ENCODE data around the gene FRRS1L. TPM values are rescaled to one million over a fixed set of nuclear protein-coding genes. Genes with fewer than 3 reads are reported as not detected.

The FRRS1L gene
- total and polyA plus RNA-seq, 2 of the 4 experiments (the other 2 are of a cell fraction) = under 0.01 to 0.05 TPM

GRCh38 chr9:109181284-109181683 lies 14.2 kb upstream of the FRRS1L start:
- no TSS peak for BruUV-seq (replicated peaks)
- H3K14ac ChIP-seq (replicated peaks; ENCODE audit: low read depth, low read length) = no peak overlapping the region
- no peak overlapping the region for H3K56ac ChIP-seq (ENCODE audit: extremely low read depth, insufficient read depth, low read length)
- H4K20me1 ChIP-seq (ENCODE audit: insufficient read depth, low read length) = no peaks in the 10 kb centered on the region
- dilution Hi-C loops (cut with HindIII; ENCODE audit: low sequenced_read_pairs, unreplicated experiment) (no loop called here), intact Hi-C loops (cut with micrococcal nuclease) (loop anchor here (5.0 kb wide), 1 partner anchor 221 kb away; no protein-coding TSS in a partner anchor), in situ Hi-C loops (cut with MboI; ENCODE audit: low sequenced_read_pairs) (loop anchor here (25.0 kb wide), 1 partner anchor 131 kb away; the partner anchor contains the start of gene EPB41L4B)
- no peak for TF ChIP-seq CHD1 (IDR thresholded peaks at IDR 0.05; ENCODE audit: low read depth, low read length)
- no peak for TF ChIP-seq MXI1 (IDR thresholded peaks at IDR 0.05; ENCODE audit: borderline replicate concordance, low read depth, low read length)
- TF ChIP-seq, protein P1, sequence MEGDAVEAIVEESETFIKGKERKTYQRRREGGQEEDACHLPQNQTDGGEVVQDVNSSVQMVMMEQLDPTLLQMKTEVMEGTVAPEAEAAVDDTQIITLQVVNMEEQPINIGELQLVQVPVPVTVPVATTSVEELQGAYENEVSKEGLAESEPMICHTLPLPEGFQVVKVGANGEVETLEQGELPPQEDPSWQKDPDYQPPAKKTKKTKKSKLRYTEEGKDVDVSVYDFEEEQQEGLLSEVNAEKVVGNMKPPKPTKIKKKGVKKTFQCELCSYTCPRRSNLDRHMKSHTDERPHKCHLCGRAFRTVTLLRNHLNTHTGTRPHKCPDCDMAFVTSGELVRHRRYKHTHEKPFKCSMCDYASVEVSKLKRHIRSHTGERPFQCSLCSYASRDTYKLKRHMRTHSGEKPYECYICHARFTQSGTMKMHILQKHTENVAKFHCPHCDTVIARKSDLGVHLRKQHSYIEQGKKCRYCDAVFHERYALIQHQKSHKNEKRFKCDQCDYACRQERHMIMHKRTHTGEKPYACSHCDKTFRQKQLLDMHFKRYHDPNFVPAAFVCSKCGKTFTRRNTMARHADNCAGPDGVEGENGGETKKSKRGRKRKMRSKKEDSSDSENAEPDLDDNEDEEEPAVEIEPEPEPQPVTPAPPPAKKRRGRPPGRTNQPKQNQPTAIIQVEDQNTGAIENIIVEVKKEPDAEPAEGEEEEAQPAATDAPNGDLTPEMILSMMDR (conservative IDR thresholded peaks at IDR 0.05; ENCODE audit: low read depth, low read length) = no peak
- no peak for TF ChIP-seq RAD21 (IDR thresholded peaks at IDR 0.05; ENCODE audit: low read length)
- TF ChIP-seq FOS (IDR thresholded peaks at IDR 0.05; ENCODE audit: low read depth, low read length) = no peak
- no peak for TF ChIP-seq USF2 (IDR thresholded peaks at IDR 0.05; ENCODE audit: low read depth, low read length)
- TF ChIP-seq RFX5 (IDR thresholded peaks at IDR 0.05; ENCODE audit: low read depth, low read length) = no peak
- TF ChIP-seq MAFK (IDR thresholded peaks at IDR 0.05; ENCODE audit: low read depth, low read length) = no peak
- TF ChIP-seq, protein P2, sequence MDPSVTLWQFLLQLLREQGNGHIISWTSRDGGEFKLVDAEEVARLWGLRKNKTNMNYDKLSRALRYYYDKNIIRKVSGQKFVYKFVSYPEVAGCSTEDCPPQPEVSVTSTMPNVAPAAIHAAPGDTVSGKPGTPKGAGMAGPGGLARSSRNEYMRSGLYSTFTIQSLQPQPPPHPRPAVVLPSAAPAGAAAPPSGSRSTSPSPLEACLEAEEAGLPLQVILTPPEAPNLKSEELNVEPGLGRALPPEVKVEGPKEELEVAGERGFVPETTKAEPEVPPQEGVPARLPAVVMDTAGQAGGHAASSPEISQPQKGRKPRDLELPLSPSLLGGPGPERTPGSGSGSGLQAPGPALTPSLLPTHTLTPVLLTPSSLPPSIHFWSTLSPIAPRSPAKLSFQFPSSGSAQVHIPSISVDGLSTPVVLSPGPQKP (IDR thresholded peaks at IDR 0.05; ENCODE audit: borderline replicate concordance, low read depth, low read length) = no peak
- no peak for TF ChIP-seq BHLHE40 (IDR thresholded peaks at IDR 0.05; ENCODE audit: low read depth, low read length)
- TF ChIP-seq POLR2A (IDR thresholded peaks at IDR 0.05; ENCODE audit: low read depth, low read length) = no peak
- TF ChIP-seq RCOR1 (IDR thresholded peaks at IDR 0.05; ENCODE audit: insufficient replicate concordance, low read length) = no peak
- TF ChIP-seq CEBPB (IDR thresholded peaks at IDR 0.05; ENCODE audit: low read depth, low read length) = no peak
- no peak overlapping the region for H2BK5ac ChIP-seq (ENCODE audit: low read depth, low read length, poor library complexity, severe bottlenecking)
- no peak overlapping the region for H3K18ac ChIP-seq (ENCODE audit: low read depth, low read length)
- ChIA-PET POLR2A (ENCODE audit: unreplicated experiment) (no interaction called here), CTCF (no interaction called here)
- peaks cover 19% of the 10 kb centered on the region for H3K27me3 ChIP-seq (ENCODE audit: control insufficient read depth, insufficient read depth, low read length)
- H2AK5ac ChIP-seq (ENCODE audit: low read depth, low read length) = no peak overlapping the region
- no peak overlapping the region for H3K4me2 ChIP-seq (ENCODE audit: low read depth, low read length)
- H3K9me1 ChIP-seq (ENCODE audit: insufficient read depth, low read length) = peaks cover 3% of the 10 kb centered on the region; the same call in 1 of the 2 replicates
- DNase-seq (no peak), ATAC-seq (ENCODE audit: low read depth) (no peak)
- H3K36me3 ChIP-seq (ENCODE audit: control insufficient read depth, insufficient read depth, low read length) = no peaks in the 10 kb centered on the region
- H2BK15ac ChIP-seq (ENCODE audit: low read depth, low read length) = no peak overlapping the region
- no peaks in the 10 kb centered on the region for H3K9me3 ChIP-seq (ENCODE audit: control insufficient read depth, insufficient read depth, low read length)
- H2BK20ac ChIP-seq (ENCODE audit: low read depth, low read length) = no peak overlapping the region
- no peak overlapping the region for H3K4ac ChIP-seq (ENCODE audit: low read depth, low read length)
- H3K9ac ChIP-seq (ENCODE audit: low read depth, low read length) = no peak overlapping the region
- no peak overlapping the region for H3K4me3 ChIP-seq (ENCODE audit: insufficient read depth, low read depth, low read length)
- H3K27ac ChIP-seq (ENCODE audit: insufficient read depth, low read length) = no peak overlapping the region
- H4K8ac ChIP-seq (ENCODE audit: low read depth in 2 of 2, low read length in 2 of 2) = no peak overlapping the region
- WGBS, 2 experiments (ENCODE audit: extremely low coverage in 2 of 2, insufficient read length in 1 of 2) = no CpG with 5 or more reads among the region's 1 CpG
- no peak overlapping the region for H2AK9ac ChIP-seq (replicated peaks; ENCODE audit: low read depth, low read length, poor library complexity)
- no peak overlapping the region for H2BK120ac ChIP-seq (ENCODE audit: low read depth, low read length)
- H3K79me1 ChIP-seq (ENCODE audit: low read depth in 1 of 2, low read length in 2 of 2) = no peaks in the 10 kb centered on the region
- no peak overlapping the region for H3K23ac ChIP-seq (ENCODE audit: low read depth, low read length)
- no peaks in the 10 kb centered on the region for H3K4me1 ChIP-seq (ENCODE audit: control insufficient read depth, insufficient read depth, low read length)
- H4K91ac ChIP-seq (ENCODE audit: insufficient read depth, low read depth, low read length) = no peak overlapping the region
- H4K5ac ChIP-seq (ENCODE audit: low read depth, low read length) = no peak overlapping the region
- H2AFZ ChIP-seq (replicated peaks; ENCODE audit: low read length, poor library complexity) = no peak overlapping the region

Data from IMR-90 (cell line).